Inflammatory macrophage (primary cell): ENCODE results near the gene RNF151.
"Not testable (repeated sequence)": the region's sequence is repeated elsewhere in the genome, so short reads cannot be mapped to it uniquely, and the experiment has no call there.

Experiments
- DNase-seq, 2 donors: peaks; one replicate each; pipeline ENCODE4 v3.0.0-alpha.2; 2020 to 2022

Gene RNF151

DNA sequence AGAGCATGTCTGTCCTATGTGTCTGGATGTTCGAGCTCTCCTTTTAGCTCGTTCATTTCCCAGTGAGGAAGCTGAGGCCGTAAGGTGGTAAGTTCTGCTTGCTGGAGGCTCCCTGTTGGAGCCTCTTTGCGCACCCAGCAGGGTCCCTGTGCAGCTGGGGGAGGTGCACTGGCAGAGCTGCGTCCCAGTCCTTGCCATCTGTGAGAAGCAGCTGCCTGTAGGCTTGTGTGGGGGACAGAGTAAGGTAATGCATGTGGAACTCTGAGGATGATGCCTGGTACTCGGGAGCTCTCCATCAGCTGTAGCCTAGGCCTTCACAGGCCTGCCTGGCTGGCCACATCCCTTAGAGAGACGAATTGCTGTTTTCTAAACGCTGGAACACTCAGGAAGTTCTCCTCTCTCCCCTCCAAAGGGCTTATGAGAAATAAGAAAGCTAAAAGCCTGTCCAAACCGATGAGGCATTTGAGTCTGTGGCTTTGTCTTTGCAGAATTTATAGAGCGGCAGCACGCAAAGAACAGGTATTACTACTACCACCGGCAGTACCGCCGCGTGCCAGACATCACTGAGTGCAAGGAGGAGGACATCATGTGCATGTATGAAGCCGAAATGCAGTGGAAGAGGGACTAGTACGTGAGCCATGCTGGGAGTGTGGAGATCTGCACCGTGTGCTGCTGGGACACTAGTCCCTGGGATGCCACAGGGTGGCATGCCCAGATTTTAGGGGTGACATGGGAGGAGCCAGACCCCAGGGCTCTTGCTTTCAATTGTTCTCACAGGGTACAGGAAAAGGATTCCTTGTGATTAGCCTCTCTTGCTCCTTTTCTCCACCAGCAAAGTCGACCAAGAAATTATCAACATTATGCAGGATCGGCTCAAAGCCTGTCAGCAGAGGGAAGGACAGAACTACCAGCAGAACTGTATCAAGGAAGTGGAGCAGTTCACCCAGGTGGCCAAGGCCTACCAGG is 5.7 kb upstream of the RNF151 start:
- DNase-seq: no peak

GRCh38 chr16:1961651-1962067 is 5.0 kb upstream of the RNF151 start:
- no peak for DNase-seq

DNA sequence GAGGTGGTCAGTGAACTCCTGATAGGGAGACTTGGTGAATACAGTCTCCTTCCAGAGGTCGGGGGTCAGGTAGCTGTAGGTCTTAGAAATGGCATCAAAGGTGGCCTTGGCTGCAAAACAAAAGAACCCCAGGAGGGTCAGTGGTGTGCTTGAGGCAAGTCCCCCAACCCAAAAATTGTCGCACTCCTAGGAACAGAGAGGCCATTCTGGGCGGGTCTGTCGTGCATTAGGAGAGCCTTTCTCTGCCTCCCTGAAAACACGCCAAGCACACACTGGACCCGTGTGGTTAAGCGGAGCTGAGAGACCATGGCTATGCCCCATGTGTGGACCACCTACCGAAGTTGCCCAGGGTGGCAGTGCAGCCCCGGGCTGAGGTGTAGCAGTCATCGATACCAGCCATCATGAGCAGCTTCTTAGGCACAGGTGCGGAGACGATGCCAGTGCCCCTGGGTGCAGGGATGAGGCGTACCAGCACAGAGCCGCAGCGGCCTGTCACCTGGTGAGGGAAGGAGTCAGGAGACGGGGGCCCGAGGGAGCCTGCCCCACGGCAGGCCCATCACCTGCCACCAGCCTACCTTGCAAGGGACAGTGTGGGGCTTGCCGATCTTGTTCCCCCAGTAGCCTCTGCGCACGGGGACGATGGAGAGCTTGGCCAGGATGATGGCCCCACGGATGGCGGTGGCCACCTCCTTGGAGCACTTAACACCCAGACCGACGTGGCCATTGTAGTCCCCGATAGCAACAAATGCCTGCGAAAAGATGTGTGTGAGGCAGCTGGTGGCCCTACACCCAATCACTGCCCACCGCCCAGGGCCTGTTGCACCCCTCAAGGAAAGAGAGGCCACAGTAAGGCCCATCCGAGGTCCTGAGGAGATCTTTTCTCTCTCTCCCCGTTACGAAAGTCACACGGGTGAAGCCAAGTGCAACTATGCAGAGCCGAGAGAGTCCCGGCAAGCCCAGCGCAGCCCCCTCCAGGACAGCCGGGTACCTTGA is 4.2 kb upstream of the RNF151 start:
- not testable (repeated sequence) for DNase-seq

GRCh38 chr16:1963806-1964505 is 2.7 kb upstream of the RNF151 start:
- DNase-seq: peak; percentile 34 to 55

GRCh38 chr16:1964506-1965395 is 1.9 kb upstream of the RNF151 start, which contains the start of gene RPS2:
TSS of gene RPS2 (minus strand) at chr16:1964826. CDS start at chr16:1964625, 201 bp downstream.
- DNase-seq: peak; percentile 99

GRCh38 chr16:1965396-1966001 is 1.2 kb upstream of the RNF151 start:
- peak in 1 of 2 donors; percentile 25 for DNase-seq

GRCh38 chr16:1968146-1968953 is 1.7 kb downstream of the RNF151 start:
- DNase-seq: no peak

- DNase-seq: peak; percentile 95
Measured at GRCh38 chr16:1971796-1972489, 5.3 kb downstream of the RNF151 start, which contains the start of gene TBL3. TSS of gene TBL3 (plus strand) at chr16:1972053. CDS start at chr16:1972165, 112 bp downstream.

DNA sequence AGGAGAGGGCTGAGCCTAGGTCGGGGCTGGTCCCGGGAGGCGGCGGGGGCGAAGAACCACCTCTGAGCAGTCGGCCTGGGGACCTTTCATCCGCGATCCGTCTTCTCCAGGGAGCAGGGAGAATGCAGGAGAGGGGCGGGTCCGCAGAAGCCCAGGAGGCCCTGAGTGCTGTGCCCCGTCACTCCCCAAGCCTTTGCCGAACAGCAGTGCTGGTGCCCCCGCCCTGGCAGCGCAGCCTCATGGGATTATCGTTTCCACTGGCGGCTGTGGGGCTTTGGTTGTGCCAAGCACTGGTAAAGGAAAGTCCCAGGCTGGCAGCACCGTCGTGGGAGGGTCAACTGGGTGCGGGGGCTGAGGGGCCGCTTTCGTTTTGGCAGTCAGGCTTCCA is 5.8 kb downstream of the RNF151 start:
- no peak for DNase-seq

DNA sequence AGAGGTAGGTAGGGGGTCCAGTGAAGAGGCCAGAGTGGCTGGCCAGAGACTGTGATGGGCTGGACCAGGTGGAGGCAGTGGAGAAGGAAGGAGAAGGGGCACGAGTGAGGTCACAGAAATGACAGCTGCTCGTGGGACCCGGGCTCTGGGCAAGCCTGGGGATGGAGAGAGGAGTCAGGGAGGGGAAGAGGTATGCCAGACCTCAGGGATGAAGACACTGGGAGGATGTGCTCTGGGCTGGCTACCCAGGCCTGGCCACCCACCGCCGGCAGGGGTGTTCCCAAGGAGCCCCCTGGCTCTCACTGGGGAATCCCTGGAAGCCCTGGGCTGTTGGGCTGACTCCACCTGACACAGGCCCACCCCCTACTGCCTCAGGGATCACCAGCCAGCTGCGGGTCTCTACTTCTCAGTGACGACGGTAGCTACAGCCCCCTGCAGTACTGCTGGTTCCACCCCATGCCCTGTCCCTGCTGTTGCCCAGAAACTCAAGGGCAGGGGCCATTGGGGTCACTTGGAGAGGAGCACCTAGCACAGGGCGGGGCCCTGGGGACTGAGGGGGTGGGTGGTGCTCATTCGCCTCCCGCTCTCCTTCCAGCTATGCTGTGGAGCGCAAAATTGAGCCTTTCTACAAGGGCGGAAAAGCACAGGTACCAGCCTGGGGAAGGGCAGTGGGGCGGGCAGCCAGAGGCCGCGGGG is 7.0 kb downstream of the RNF151 start:
- no peak for DNase-seq

GRCh38 chr16:1974157-1975070 is 7.8 kb downstream of the RNF151 start:
- DNase-seq: no peak

- DNase-seq: no peak
Measured at GRCh38 chr16:1975432-1976215, 9.0 kb downstream of the RNF151 start.

GRCh38 chr16:1976216-1976520 is 9.5 kb downstream of the RNF151 start:
- no peak for DNase-seq

GRCh38 chr16:1976951-1977874 is 10.6 kb downstream of the RNF151 start:
- DNase-seq: no peak

DNA sequence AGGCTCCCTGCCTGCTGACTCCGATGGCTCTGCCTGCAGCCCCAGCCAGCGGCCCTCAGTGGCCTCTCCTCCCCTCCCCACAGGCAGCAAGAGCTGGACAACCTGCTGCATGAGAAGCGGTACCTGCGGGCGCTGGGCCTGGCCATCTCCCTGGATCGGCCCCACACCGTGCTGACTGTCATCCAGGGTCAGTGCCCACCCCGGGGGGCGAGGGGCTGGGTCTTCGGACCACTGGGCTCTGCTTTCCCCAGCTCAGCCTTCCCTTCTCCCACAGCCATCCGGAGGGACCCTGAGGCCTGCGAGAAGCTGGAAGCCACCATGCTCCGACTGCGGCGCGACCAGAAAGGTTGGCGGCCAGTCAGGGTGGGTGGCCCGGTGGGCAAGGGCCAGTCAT is 11.2 kb downstream of the RNF151 start:
- DNase-seq: no peak
